GM18520 (cell line): Measurements from ENCODE around the gene TIMM8B.
A peak's percentile ranks its signal among the peaks of the same experiment; 100 is the strongest.
"Not testable (repeated sequence)": the region's sequence is repeated elsewhere in the genome, so short reads cannot be mapped to it uniquely, and the experiment has no call there.

Experiments used
- ATAC-seq: cut with Tn5 transposase; IDR thresholded peaks from one replicate; pipeline ENCODE4 v1.9.1; 2021; ENCODE audit not compliant: unreplicated experiment

The TIMM8B gene

GRCh38 chr11:112082729-112083128, 3.8 kb downstream of the TIMM8B start:
- no peak for ATAC-seq

GRCh38 chr11:112073941-112074811, 12.4 kb downstream of the TIMM8B start, which contains the start of the genes NKAPD1 and PIH1D2:
TSS of gene NKAPD1 (plus strand) at chr11:112074299. CDS start at chr11:112075575, 1,276 bp downstream.
TSS of gene PIH1D2 (minus strand) at chr11:112074017. CDS start at chr11:112073174, 843 bp downstream.
- ATAC-seq: peak; percentile 55

GRCh38 chr11:112062923-112063322, 23.6 kb downstream of the TIMM8B start:
- ATAC-seq: no peak

- no peak for ATAC-seq
Observed at GRCh38 chr11:112058103-112058502, 28.5 kb downstream of the TIMM8B start.

GRCh38 chr11:112057170-112057569, 29.4 kb downstream of the TIMM8B start:
- no peak for ATAC-seq

GRCh38 chr11:112051768-112052167, 34.8 kb downstream of the TIMM8B start:
- ATAC-seq: no peak

- ATAC-seq: peak; percentile 77
Observed at GRCh38 chr11:112050721-112051120, 35.8 kb downstream of the TIMM8B start.

- ATAC-seq: no peak
Observed at GRCh38 chr11:112049777-112050176, 36.8 kb downstream of the TIMM8B start.

- ATAC-seq: not testable (repeated sequence)
Observed at GRCh38 chr11:112048256-112048655, 38.3 kb downstream of the TIMM8B start.

- ATAC-seq: not testable (repeated sequence)
Observed at GRCh38 chr11:112046647-112047046, 39.9 kb downstream of the TIMM8B start.

- ATAC-seq: no peak
Observed at GRCh38 chr11:112044961-112045360, 41.6 kb downstream of the TIMM8B start.

- no peak for ATAC-seq
Observed at GRCh38 chr11:112042961-112043304, 43.6 kb downstream of the TIMM8B start.

GRCh38 chr11:112042161-112042960, 44.2 kb downstream of the TIMM8B start:
- ATAC-seq: no peak

GRCh38 chr11:112037527-112037926, 49.0 kb downstream of the TIMM8B start:
- no peak for ATAC-seq
